ENCODE data around the gene CANX.
"Not testable (repeated sequence)": the region's sequence is repeated elsewhere in the genome, so short reads cannot be mapped to it uniquely, and the experiment has no call there.

The CANX gene

DNA sequence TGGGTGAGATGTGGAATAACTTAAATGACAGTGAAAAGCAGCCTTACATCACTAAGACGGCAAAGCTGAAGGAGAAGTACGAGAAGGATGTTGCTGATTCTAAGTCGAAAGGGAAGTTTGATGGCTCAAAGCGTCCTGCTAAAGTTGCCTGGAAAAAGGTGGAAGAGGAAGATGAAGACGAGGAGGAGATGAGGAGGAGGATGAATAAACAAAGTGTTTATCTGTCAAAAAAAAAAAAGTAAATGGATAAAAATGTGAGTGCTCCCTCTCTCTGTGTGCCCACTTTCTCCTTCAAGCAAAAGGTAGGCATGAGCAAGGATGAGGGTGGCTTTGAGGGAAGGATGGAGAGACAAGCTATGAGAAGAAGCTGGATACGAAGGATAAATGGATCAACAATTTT lies 4.2 kb upstream of the CANX start:
- no peaks in the 10 kb centered on the region; the same call in 1 of the 2 replicates for H3K36me3 ChIP-seq (ENCODE audit: insufficient read depth, low read length)
- H3K27me3 ChIP-seq (ENCODE audit: insufficient read depth, low read length), result no peaks in the 10 kb centered on the region
- no peak overlapping the region for H3K9ac ChIP-seq (ENCODE audit: low read length)
- H3K9me2 ChIP-seq (ENCODE audit: low read depth, low read length), result no peaks in the 10 kb centered on the region
- H3F3A ChIP-seq (ENCODE audit: insufficient read depth, low read length), result no peaks in the 10 kb centered on the region
- no peak overlapping the region for H3K27ac ChIP-seq (ENCODE audit: low read depth, low read length, poor library complexity, severe bottlenecking)
- H3K9me3 ChIP-seq (ENCODE audit: low read length), result no peaks in the 10 kb centered on the region
- H2AFZ ChIP-seq (ENCODE audit: low read length), result no peak overlapping the region
- no peaks in the 10 kb centered on the region for H4K20me1 ChIP-seq (ENCODE audit: insufficient read depth, low read length)
- H3K4me2 ChIP-seq (ENCODE audit: low read length), result no peak overlapping the region
- peaks cover 17% of the 10 kb centered on the region for H3K4me1 ChIP-seq (ENCODE audit: insufficient read depth, low read length, severe bottlenecking)
- peaks cover 7% of the 10 kb centered on the region for H3K79me2 ChIP-seq (ENCODE audit: insufficient read depth, low read length)
- H3K4me3 ChIP-seq (ENCODE audit: low read depth, low read length, poor library complexity, severe bottlenecking), result no peak overlapping the region
- TF ChIP-seq, protein P1, sequence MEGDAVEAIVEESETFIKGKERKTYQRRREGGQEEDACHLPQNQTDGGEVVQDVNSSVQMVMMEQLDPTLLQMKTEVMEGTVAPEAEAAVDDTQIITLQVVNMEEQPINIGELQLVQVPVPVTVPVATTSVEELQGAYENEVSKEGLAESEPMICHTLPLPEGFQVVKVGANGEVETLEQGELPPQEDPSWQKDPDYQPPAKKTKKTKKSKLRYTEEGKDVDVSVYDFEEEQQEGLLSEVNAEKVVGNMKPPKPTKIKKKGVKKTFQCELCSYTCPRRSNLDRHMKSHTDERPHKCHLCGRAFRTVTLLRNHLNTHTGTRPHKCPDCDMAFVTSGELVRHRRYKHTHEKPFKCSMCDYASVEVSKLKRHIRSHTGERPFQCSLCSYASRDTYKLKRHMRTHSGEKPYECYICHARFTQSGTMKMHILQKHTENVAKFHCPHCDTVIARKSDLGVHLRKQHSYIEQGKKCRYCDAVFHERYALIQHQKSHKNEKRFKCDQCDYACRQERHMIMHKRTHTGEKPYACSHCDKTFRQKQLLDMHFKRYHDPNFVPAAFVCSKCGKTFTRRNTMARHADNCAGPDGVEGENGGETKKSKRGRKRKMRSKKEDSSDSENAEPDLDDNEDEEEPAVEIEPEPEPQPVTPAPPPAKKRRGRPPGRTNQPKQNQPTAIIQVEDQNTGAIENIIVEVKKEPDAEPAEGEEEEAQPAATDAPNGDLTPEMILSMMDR (IDR thresholded peaks at IDR 0.05; ENCODE audit: low read length), result no peak
- no peak for TF ChIP-seq EZH2 (IDR thresholded peaks at IDR 0.05; ENCODE audit: borderline replicate concordance, low read length)

DNA sequence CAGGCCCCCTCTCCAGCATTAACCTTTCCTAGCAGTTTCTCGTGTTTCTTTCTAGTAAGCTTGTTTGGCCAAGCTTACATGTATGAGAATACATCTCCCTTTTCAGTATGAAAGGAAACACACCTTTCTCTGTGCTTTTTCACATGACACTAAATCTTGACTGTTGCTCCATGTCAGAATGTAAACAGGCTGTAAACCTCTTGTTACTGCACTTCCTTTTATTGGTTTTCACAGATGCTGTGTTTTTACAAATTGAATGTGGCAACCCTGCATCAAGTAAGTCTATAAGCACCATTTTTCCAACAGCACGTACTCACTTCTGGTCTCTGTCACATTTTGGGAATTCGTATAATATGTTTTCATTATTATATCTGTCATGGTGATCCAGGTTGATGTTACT lies 2.2 kb upstream of the CANX start:
- H3K27ac ChIP-seq (ENCODE audit: low read depth, low read length, poor library complexity, severe bottlenecking), result peak overlapping the region; percentile 92
- TF ChIP-seq, protein P1 (IDR thresholded peaks at IDR 0.05; ENCODE audit: low read length), result no peak
- TF ChIP-seq EZH2 (IDR thresholded peaks at IDR 0.05; ENCODE audit: borderline replicate concordance, low read length), result no peak
- H4K20me1 ChIP-seq (ENCODE audit: insufficient read depth, low read length), result no peaks in the 10 kb centered on the region
- peaks cover 13% of the 10 kb centered on the region for H3K36me3 ChIP-seq (ENCODE audit: insufficient read depth, low read length)
- H3F3A ChIP-seq (ENCODE audit: insufficient read depth, low read length), result no peaks in the 10 kb centered on the region
- no peaks in the 10 kb centered on the region for H3K9me3 ChIP-seq (ENCODE audit: low read length)
- H3K79me2 ChIP-seq (ENCODE audit: insufficient read depth, low read length), result peaks cover 26% of the 10 kb centered on the region
- H3K4me3 ChIP-seq (ENCODE audit: low read depth, low read length, poor library complexity, severe bottlenecking), result peak overlapping the region; percentile 86
- no peak overlapping the region; the same call in 1 of the 2 replicates for H3K9ac ChIP-seq (ENCODE audit: low read length)
- no peaks in the 10 kb centered on the region for H3K27me3 ChIP-seq (ENCODE audit: insufficient read depth, low read length)
- peaks cover 29% of the 10 kb centered on the region for H3K4me1 ChIP-seq (ENCODE audit: insufficient read depth, low read length, severe bottlenecking)
- no peaks in the 10 kb centered on the region for H3K9me2 ChIP-seq (ENCODE audit: low read depth, low read length)
- peak overlapping the region; percentile 97 for H3K4me2 ChIP-seq (ENCODE audit: low read length)
- H2AFZ ChIP-seq (ENCODE audit: low read length), result no peak overlapping the region

DNA sequence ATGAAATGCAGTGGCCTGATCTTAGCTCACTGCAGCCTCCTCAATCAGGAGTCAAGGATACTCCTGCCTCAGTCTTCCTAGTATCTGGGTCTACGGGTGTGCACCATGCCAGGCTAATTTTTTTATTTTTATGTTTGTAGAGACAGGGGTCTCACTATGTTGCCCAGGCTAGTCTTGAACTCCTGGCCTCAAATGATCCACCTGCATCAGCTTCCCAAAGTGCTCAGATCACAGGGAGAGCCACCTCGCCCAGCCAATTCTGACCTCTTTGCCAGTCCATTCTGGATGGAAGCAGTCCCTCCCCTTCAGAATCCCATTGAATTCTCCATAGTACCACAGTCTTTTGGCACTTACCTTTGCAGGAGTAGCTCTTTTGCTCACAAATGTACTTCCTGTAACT lies 1.7 kb upstream of the CANX start:
- no peaks in the 10 kb centered on the region for H4K20me1 ChIP-seq (ENCODE audit: insufficient read depth, low read length)
- no peaks in the 10 kb centered on the region for H3K9me3 ChIP-seq (ENCODE audit: low read length)
- H3K4me2 ChIP-seq (ENCODE audit: low read length), result peak overlapping the region; percentile 97
- H3K9me2 ChIP-seq (ENCODE audit: low read depth, low read length), result no peaks in the 10 kb centered on the region
- H3F3A ChIP-seq (ENCODE audit: insufficient read depth, low read length), result no peaks in the 10 kb centered on the region
- TF ChIP-seq, protein P1 (IDR thresholded peaks at IDR 0.05; ENCODE audit: low read length), result no peak
- no peak for TF ChIP-seq EZH2 (IDR thresholded peaks at IDR 0.05; ENCODE audit: borderline replicate concordance, low read length)
- peak overlapping the region; percentile 86 for H3K4me3 ChIP-seq (ENCODE audit: low read depth, low read length, poor library complexity, severe bottlenecking)
- H3K79me2 ChIP-seq (ENCODE audit: insufficient read depth, low read length), result peaks cover 31% of the 10 kb centered on the region
- no peak overlapping the region for H2AFZ ChIP-seq (ENCODE audit: low read length)
- H3K36me3 ChIP-seq (ENCODE audit: insufficient read depth, low read length), result peaks cover 18% of the 10 kb centered on the region
- H3K4me1 ChIP-seq (ENCODE audit: insufficient read depth, low read length, severe bottlenecking), result peaks cover 29% of the 10 kb centered on the region
- peak overlapping the region; percentile 92 for H3K27ac ChIP-seq (ENCODE audit: low read depth, low read length, poor library complexity, severe bottlenecking)
- H3K9ac ChIP-seq (ENCODE audit: low read length), result peak overlapping the region; percentile 99
- H3K27me3 ChIP-seq (ENCODE audit: insufficient read depth, low read length), result no peaks in the 10 kb centered on the region

GRCh38 chr5:179697543-179697942 lies 1.2 kb upstream of the CANX start:
- peak overlapping the region; percentile 86 for H3K4me3 ChIP-seq (ENCODE audit: low read depth, low read length, poor library complexity, severe bottlenecking)
- not testable (repeated sequence) for H3F3A ChIP-seq (ENCODE audit: insufficient read depth, low read length); H4K20me1 ChIP-seq (ENCODE audit: insufficient read depth, low read length); H3K9me2 ChIP-seq (ENCODE audit: low read depth, low read length); H2AFZ ChIP-seq (ENCODE audit: low read length); H3K9me3 ChIP-seq (ENCODE audit: low read length); H3K27me3 ChIP-seq (ENCODE audit: insufficient read depth, low read length)
- peaks cover 36% of the 10 kb centered on the region for H3K79me2 ChIP-seq (ENCODE audit: insufficient read depth, low read length)
- peaks cover 29% of the 10 kb centered on the region for H3K4me1 ChIP-seq (ENCODE audit: insufficient read depth, low read length, severe bottlenecking)
- peaks cover 23% of the 10 kb centered on the region for H3K36me3 ChIP-seq (ENCODE audit: insufficient read depth, low read length)
- H3K4me2 ChIP-seq (ENCODE audit: low read length), result peak overlapping the region; percentile 97
- H3K9ac ChIP-seq (ENCODE audit: low read length), result peak overlapping the region; percentile 99
- peak overlapping the region; percentile 92 for H3K27ac ChIP-seq (ENCODE audit: low read depth, low read length, poor library complexity, severe bottlenecking)

Data from OCI-LY1 (cell line).